Activated CD4-positive, alpha-beta T cell treated with anti-CD3 and anti-CD28 coated beads for 36 hours (primary cell): ENCODE data around the gene METTL23. TPM values are rescaled to one million over a fixed set of nuclear protein-coding genes. Genes with fewer than 3 reads are reported as not detected.
"Not testable (repeated sequence)": the region's sequence is repeated elsewhere in the genome, so short reads cannot be mapped to it uniquely, and the experiment has no call there.

Experiments
- ATAC-seq: fragments of 200-7000 bp; cut with Tn5 transposase; one replicate; pipeline ENCODE4 v1.10.0; 2021; ENCODE audit warnings: mild to moderate bottlenecking, moderate library complexity
- CTCF ChIA-PET: fragments of 350-600 bp; sonication (Branson Sonifier 250); formaldehyde crosslinking; loops from one replicate; lab custom pipeline; 2021; ENCODE audit warnings: antibody characterized with exemption; lab: Charles Lee
- POLR2A ChIA-PET: fragments of 350-600 bp; sonication (Branson Sonifier 250); formaldehyde crosslinking; loops from one replicate; lab custom pipeline; 2021; ENCODE audit warnings: antibody characterized with exemption, inconsistent platforms; lab: Charles Lee
- DNase-seq: peaks from one replicate; pipeline ENCODE4 v3.0.0-alpha.2; 2020
- H3K27ac Mint-ChIP-seq: one replicate; pipeline ENCODE4 v1.8.0; 2021; ENCODE audit warnings: mixed read lengths
- H3K27me3 Mint-ChIP-seq: one replicate; pipeline ENCODE4 v1.8.0; 2021; ENCODE audit warnings: mixed read lengths
- H3K36me3 Mint-ChIP-seq: one replicate; pipeline ENCODE4 v1.8.0; 2021; ENCODE audit warnings: low read depth, mixed read lengths
- H3K4me1 Mint-ChIP-seq: one replicate; pipeline ENCODE4 v1.8.0; 2021; ENCODE audit warnings: mixed read lengths
- H3K4me3 Mint-ChIP-seq: one replicate; pipeline ENCODE4 v1.8.0; 2021; ENCODE audit warnings: mild to moderate bottlenecking, moderate library complexity, mixed read lengths
- H3K9me3 Mint-ChIP-seq: one replicate; pipeline ENCODE4 v1.8.0; 2021; ENCODE audit warnings: low read depth, mixed read lengths
- intact Hi-C, 2 experiments: fragments of 100-400 bp; cut with DNase I in 1 of 2; cut with micrococcal nuclease in 1 of 2; formaldehyde crosslinking; loops; one replicate each; pipeline versions ENCODE4 v1.14.2 to v1.15.1; 2022 to 2024; cut with DNase I, micrococcal nuclease
- total RNA-seq, 2 experiments: library from RNA; stranded (reverse); gene quantifications; one replicate each; pipeline ENCODE4 v1.2.3, GENCODE V29; 2021

The METTL23 gene
- total RNA-seq, 2 experiments from 2014 or later, result 18.9 to 25.3 TPM

- Mint-ChIP-seq H3K36me3 (peaks cover 51% of the 10 kb centered on the region), H3K27ac (peak overlapping the region; percentile 81), H3K4me3 (no peak overlapping the region), H3K4me1 (peaks cover 39% of the 10 kb centered on the region), H3K9me3 (no peaks in the 10 kb centered on the region), H3K27me3 (no peaks in the 10 kb centered on the region)
- ATAC-seq (no peak), DNase-seq (no peak)
- intact Hi-C loops, result loop anchor here (2.0 to 10.0 kb wide), 2 partner anchors 191 to 193 kb away; no protein-coding TSS in a partner anchor
- ChIA-PET CTCF (interaction anchor here (1.0 to 4.8 kb wide), 5 partner anchors 9 to 192 kb away, joined by 3 to 22 read pairs (median 6); partner anchors contain the start of genes JMJD6 and METTL23), POLR2A (interaction anchor here (1.3 kb wide), 1 partner anchor 11 kb away, joined by 6 read pairs; the partner anchor contains the start of genes JMJD6 and METTL23)
Measured at GRCh38 chr17:76715496-76715830, 11.2 kb upstream of the METTL23 start.

GRCh38 chr17:76716146-76716838, 10.3 kb upstream of the METTL23 start:
- peak; percentile 84 for ATAC-seq
- Mint-ChIP-seq H3K36me3 (peaks cover 59% of the 10 kb centered on the region), H3K4me3 (peak overlapping the region; percentile 9), H3K9me3 (no peaks in the 10 kb centered on the region), H3K27ac (peak overlapping the region; percentile 81), H3K4me1 (peaks cover 40% of the 10 kb centered on the region), H3K27me3 (no peaks in the 10 kb centered on the region)
- POLR2A ChIA-PET, result interaction anchor here (0.6 to 1.3 kb wide), 2 partner anchors 10 to 37 kb away, joined by 4 to 6 read pairs; partner anchors contain the start of genes JMJD6 and METTL23
- peak; percentile 76 for DNase-seq
- intact Hi-C loops, result loop anchor here (1.0 to 10.0 kb wide), 3 partner anchors 10 to 191 kb away; partner anchors contain the start of genes JMJD6 (in 2 of the 2) and METTL23 (in 2 of the 2)
- CTCF ChIA-PET, result interaction anchor here (0.7 to 1.8 kb wide), 7 partner anchors 10 to 269 kb away, joined by 3 to 7 read pairs (median 4); partner anchors contain the start of genes JMJD6 and METTL23

- Mint-ChIP-seq H3K27me3 (no peaks in the 10 kb centered on the region), H3K9me3 (no peaks in the 10 kb centered on the region), H3K4me1 (peaks cover 42% of the 10 kb centered on the region), H3K27ac (peak overlapping the region; percentile 81), H3K4me3 (no peak overlapping the region), H3K36me3 (peaks cover 64% of the 10 kb centered on the region)
- ChIA-PET POLR2A (interaction anchor here (0.6 to 1.3 kb wide), 3 partner anchors 9 to 193 kb away, joined by 3 to 6 read pairs (median 3); partner anchors contain the start of genes JMJD6 and METTL23), CTCF (interaction anchor here (0.9 to 1.8 kb wide), 7 partner anchors 10 to 194 kb away, joined by 3 to 7 read pairs (median 4); partner anchors contain the start of genes JMJD6 and METTL23)
- intact Hi-C loops, result loop anchor here (1.0 to 10.0 kb wide), 3 partner anchors 9 to 192 kb away; partner anchors contain the start of genes JMJD6 (in 2 of the 2) and METTL23 (in 2 of the 2)
- DNase-seq (no peak), ATAC-seq (no peak)
Measured at GRCh38 chr17:76716839-76717215, 9.8 kb upstream of the METTL23 start.

- Mint-ChIP-seq H3K36me3 (peaks cover 77% of the 10 kb centered on the region), H3K27me3 (no peaks in the 10 kb centered on the region), H3K9me3 (no peaks in the 10 kb centered on the region), H3K4me1 (peaks cover 48% of the 10 kb centered on the region), H3K4me3 (no peak overlapping the region), H3K27ac (no peak overlapping the region)
- intact Hi-C loops, result loop anchor here in 1 of 2 experiments (10.0 kb wide), 1 partner anchor 194 kb away; no protein-coding TSS in a partner anchor
- ChIA-PET CTCF (interaction anchor here (1.0 kb wide), 1 partner anchor 10 kb away, joined by 4 read pairs; no protein-coding TSS in a partner anchor), POLR2A (no interaction called here)
- no peak for DNase-seq
- ATAC-seq, result no peak
Measured at GRCh38 chr17:76718516-76718915, 8.1 kb upstream of the METTL23 start.

- no peaks in the 10 kb centered on the region for H3K9me3 Mint-ChIP-seq
- H3K4me1 Mint-ChIP-seq, result peaks cover 42% of the 10 kb centered on the region
- H3K4me3 Mint-ChIP-seq, result no peak overlapping the region
- ChIA-PET CTCF (no interaction called here), POLR2A (no interaction called here)
- H3K36me3 Mint-ChIP-seq, result peaks cover 85% of the 10 kb centered on the region
- H3K27ac Mint-ChIP-seq, result no peak overlapping the region
- DNase-seq (no peak), ATAC-seq (no peak)
- H3K27me3 Mint-ChIP-seq, result no peaks in the 10 kb centered on the region
- intact Hi-C loops, result no loop called here
Measured at GRCh38 chr17:76720211-76720610, 6.4 kb upstream of the METTL23 start.

- ChIA-PET CTCF (interaction anchor here (0.7 kb wide), 1 partner anchor 38 kb away, joined by 3 read pairs; no protein-coding TSS in a partner anchor), POLR2A (interaction anchor here (1.1 kb wide), 1 partner anchor 14 kb away, joined by 4 read pairs; no protein-coding TSS in a partner anchor)
- no peaks in the 10 kb centered on the region for H3K9me3 Mint-ChIP-seq
- DNase-seq, result no peak
- no peak overlapping the region for H3K27ac Mint-ChIP-seq
- intact Hi-C loops, result no loop called here
- ATAC-seq, result no peak
- no peaks in the 10 kb centered on the region for H3K27me3 Mint-ChIP-seq
- peaks cover 89% of the 10 kb centered on the region for H3K36me3 Mint-ChIP-seq
- no peak overlapping the region for H3K4me3 Mint-ChIP-seq
- peaks cover 40% of the 10 kb centered on the region for H3K4me1 Mint-ChIP-seq
Measured at GRCh38 chr17:76720941-76721340, 5.7 kb upstream of the METTL23 start.

GRCh38 chr17:76721463-76721862, 5.2 kb upstream of the METTL23 start:
- intact Hi-C loops, result no loop called here
- Mint-ChIP-seq H3K36me3 (peaks cover 86% of the 10 kb centered on the region), H3K4me1 (peaks cover 35% of the 10 kb centered on the region), H3K4me3 (no peak overlapping the region), H3K9me3 (no peaks in the 10 kb centered on the region), H3K27ac (peak overlapping the region; percentile 70), H3K27me3 (no peaks in the 10 kb centered on the region)
- CTCF ChIA-PET, result interaction anchor here (0.7 to 1.2 kb wide), 2 partner anchors 8 to 38 kb away, joined by 3 read pairs; no protein-coding TSS in a partner anchor
- ATAC-seq, result no peak
- DNase-seq, result no peak
- POLR2A ChIA-PET, result interaction anchor here (1.1 kb wide), 1 partner anchor 14 kb away, joined by 4 read pairs; no protein-coding TSS in a partner anchor

GRCh38 chr17:76722279-76722678, 4.4 kb upstream of the METTL23 start:
- ChIA-PET POLR2A (no interaction called here), CTCF (interaction anchor here (1.2 kb wide), 1 partner anchor 9 kb away, joined by 3 read pairs; no protein-coding TSS in a partner anchor)
- ATAC-seq (no peak), DNase-seq (no peak)
- H3K36me3 Mint-ChIP-seq, result peaks cover 81% of the 10 kb centered on the region
- no peak overlapping the region for H3K27ac Mint-ChIP-seq
- no peak overlapping the region for H3K4me3 Mint-ChIP-seq
- H3K9me3 Mint-ChIP-seq, result no peaks in the 10 kb centered on the region
- intact Hi-C loops, result no loop called here
- no peaks in the 10 kb centered on the region for H3K27me3 Mint-ChIP-seq
- H3K4me1 Mint-ChIP-seq, result peaks cover 33% of the 10 kb centered on the region

- Mint-ChIP-seq H3K4me1 (peaks cover 33% of the 10 kb centered on the region), H3K36me3 (peaks cover 85% of the 10 kb centered on the region), H3K27ac (peak overlapping the region; percentile 37)
- intact Hi-C loops, POLR2A ChIA-PET, H3K27me3 Mint-ChIP-seq, H3K4me3 Mint-ChIP-seq, DNase-seq, H3K9me3 Mint-ChIP-seq, ATAC-seq: not testable (repeated sequence)
- CTCF ChIA-PET, result interaction anchor here (0.6 to 3.3 kb wide), 3 partner anchors 9 to 51 kb away, joined by 3 to 18 read pairs (median 4); no protein-coding TSS in a partner anchor
Measured at GRCh38 chr17:76722977-76723376, 3.7 kb upstream of the METTL23 start.

- DNase-seq, result no peak
- H3K4me3 Mint-ChIP-seq, result peak overlapping the region; percentile 40
- POLR2A ChIA-PET, result no interaction called here
- H3K27me3 Mint-ChIP-seq, result no peaks in the 10 kb centered on the region
- peaks cover 40% of the 10 kb centered on the region for H3K4me1 Mint-ChIP-seq
- peaks cover 79% of the 10 kb centered on the region for H3K36me3 Mint-ChIP-seq
- no peak for ATAC-seq
- CTCF ChIA-PET, result interaction anchor here (1.2 to 3.3 kb wide), 2 partner anchors 10 to 42 kb away, joined by 4 to 18 read pairs; no protein-coding TSS in a partner anchor
- no peak overlapping the region for H3K27ac Mint-ChIP-seq
- no peaks in the 10 kb centered on the region for H3K9me3 Mint-ChIP-seq
- intact Hi-C loops, result no loop called here
Measured at GRCh38 chr17:76723812-76724211, 2.8 kb upstream of the METTL23 start.
